Measurements from ENCODE around the gene GPR107. TPM values are rescaled to one million over a fixed set of nuclear protein-coding genes. Genes with fewer than 3 reads are reported as not detected.

GPR107 gene
- total and polyA plus RNA-seq, 2 of the 8 experiments (the other 6 are each of a cell fraction or from before 2014, with no cell fraction given), result 19.3 to 30.7 TPM

- no peak overlapping the region for H3K23ac ChIP-seq (ENCODE audit: insufficient read length)
- H2AK5ac ChIP-seq (ENCODE audit: low read depth, low read length), result peak overlapping the region; percentile 68; the same call in 1 of the 2 replicates
- H3K36me3 ChIP-seq (ENCODE audit: control insufficient read depth in 2 of 4, insufficient read depth in 4 of 4, low read length in 3 of 4), result no peaks in the 10 kb centered on the region
- no peak overlapping the region for H3K56ac ChIP-seq (replicated peaks; ENCODE audit: insufficient read length, low read depth, low read length)
- H4K20me1 ChIP-seq (replicated peaks in 1 of 2; ENCODE audit: control insufficient read depth in 1 of 2, insufficient read depth in 2 of 2, low read length in 2 of 2), result peaks cover 0 to 6% of the 10 kb centered on the region in 2 experiments
- peak overlapping the region; percentile 81; the same call in 1 of the 2 replicates for H4K8ac ChIP-seq (ENCODE audit: extremely low read depth, insufficient read depth, low read length)
- ChIA-PET POLR2A (ENCODE audit: partially characterized antibody) (interaction anchor here (1.3 kb wide), 1 partner anchor 10 kb away, joined by 4 read pairs; no protein-coding TSS in a partner anchor), CTCF (ENCODE audit: partially characterized antibody) (interaction anchor here (0.6 to 4.9 kb wide), 10 partner anchors 11 to 159 kb away, joined by 3 to 20 read pairs (median 6); no protein-coding TSS in a partner anchor)
- peaks cover 0 to 42% (median 35%) of the 10 kb centered on the region in 4 experiments; a peak in 6 of 7 replicates for H3K4me1 ChIP-seq (replicated peaks in 1 of 4; ENCODE audit: control insufficient read depth in 3 of 4, insufficient read depth in 4 of 4, low read length in 3 of 4)
- FAIRE-seq, result no peak
- peak overlapping the region in 1 of 4 experiments; percentile 20; a peak in 3 of 8 replicates for H3K4me3 ChIP-seq (ENCODE audit: extremely low read depth in 1 of 4, insufficient read depth in 2 of 4, low read depth in 3 of 4, low read length in 4 of 4)
- H2BK12ac ChIP-seq (ENCODE audit: low read depth, low read length), result peak overlapping the region; percentile 85
- no peak overlapping the region for H2AFZ ChIP-seq (ENCODE audit: low read length)
- peak overlapping the region in 1 of 2 experiments; percentile 17; a peak in 2 of 4 replicates for H3K4me2 ChIP-seq (ENCODE audit: insufficient read depth in 1 of 2, low read depth in 2 of 2, low read length in 2 of 2)
- H4K5ac ChIP-seq (ENCODE audit: insufficient read length, low read depth, low read length), result peak overlapping the region; percentile 55
- TF ChIP-seq SIN3A (conservative IDR thresholded peaks at IDR 0.05 in 1 of 2, IDR thresholded peaks at IDR 0.05 in 1 of 2; ENCODE audit: low read depth in 1 of 2, low read length in 2 of 2) (no peak), CBX5 (IDR thresholded peaks at IDR 0.05; ENCODE audit: low read depth, low read length) (no peak), BACH1 (IDR thresholded peaks at IDR 0.05; ENCODE audit: low read length) (no peak), JUND (IDR thresholded peaks at IDR 0.05; ENCODE audit: low read length) (no peak), RAD21 (IDR thresholded peaks at IDR 0.05 in 1 of 2, conservative IDR thresholded peaks at IDR 0.05 in 1 of 2; ENCODE audit: low read depth in 2 of 2, low read length in 2 of 2) (peak; percentile 38 to 55; a peak in 3 of 4 replicates), SIRT6 (IDR thresholded peaks at IDR 0.05; ENCODE audit: low read length) (no peak), RNF2 (IDR thresholded peaks at IDR 0.05; ENCODE audit: borderline replicate concordance, low read depth, low read length, missing control alignments, poor library complexity, severe bottlenecking) (no peak), CTCF (IDR thresholded peaks at IDR 0.05; ENCODE audit: control extremely low read depth in 1 of 3, insufficient read depth in 1 of 3, low read depth in 1 of 3, low read length in 3 of 3) (peak in 2 of 3 experiments; percentile 14 to 23; a peak in 2 of 4 replicates), BCL11A (IDR thresholded peaks at IDR 0.05; ENCODE audit: low read depth in 2 of 2, low read length in 2 of 2) (no peak)
- H2BK120ac ChIP-seq (replicated peaks; ENCODE audit: low read depth, low read length), result peak overlapping the region; percentile 18
- H3K23me2 ChIP-seq (ENCODE audit: low read depth, low read length), result no peaks in the 10 kb centered on the region
- H2BK5ac ChIP-seq (ENCODE audit: low read depth, low read length), result peak overlapping the region; percentile 77; the same call in 1 of the 2 replicates
- peak overlapping the region; percentile 21; the same call in 1 of the 2 replicates for H2BK20ac ChIP-seq (ENCODE audit: low read length)
- peaks cover 0 to 28% of the 10 kb centered on the region in 2 experiments; a peak in 2 of 4 replicates for H3K79me2 ChIP-seq (ENCODE audit: control insufficient read depth in 1 of 2, insufficient read depth in 2 of 2, low read length in 2 of 2)
- peak overlapping the region; percentile 85 for H4K91ac ChIP-seq (replicated peaks; ENCODE audit: insufficient read length, low read length)
- H3K4ac ChIP-seq (replicated peaks; ENCODE audit: insufficient read length, low read depth, low read length), result peak overlapping the region; percentile 48
- DNase-seq (ENCODE audit: low read depth in 1 of 2, low spot score in 2 of 2), result no peak
- no peaks in the 10 kb centered on the region for H3K9me3 ChIP-seq (ENCODE audit: insufficient read depth in 2 of 2, low read depth in 1 of 2, low read length in 1 of 2)
- WGBS, 2 experiments (ENCODE audit: extremely low coverage in 1 of 2, insufficient coverage in 1 of 2, insufficient read length in 1 of 2, insufficient replicate concordance in 2 of 2, low coverage in 1 of 2, low lambda C conversion rate in 2 of 2, missing lambda C conversion rate in 1 of 2), result 82% methylated on average over 15 of the region's 15 CpGs; no CpG with 5 or more reads in 1 of the 2 experiments
- peaks cover 26% of the 10 kb centered on the region for H3K79me1 ChIP-seq (ENCODE audit: low read depth, low read length)
- no peak overlapping the region for H3K27ac ChIP-seq (ENCODE audit: low read depth, low read length)
- no peak overlapping the region for H3K14ac ChIP-seq (ENCODE audit: insufficient read length)
- H2BK15ac ChIP-seq (ENCODE audit: low read length), result peak overlapping the region; percentile 25; the same call in 1 of the 2 replicates
- no peaks in the 10 kb centered on the region for H3K27me3 ChIP-seq (replicated peaks in 1 of 4; ENCODE audit: control insufficient read depth in 3 of 4, extremely low read depth in 1 of 4, insufficient read depth in 3 of 4, low read length in 3 of 4)
- peak overlapping the region; percentile 68 for H3K18ac ChIP-seq (ENCODE audit: extremely low read depth, low read length)
- H3K9ac ChIP-seq (replicated peaks in 1 of 4; ENCODE audit: extremely low read depth in 1 of 4, low read depth in 3 of 4, low read length in 3 of 4), result no peak overlapping the region
Measured at GRCh38 chr9:130185017-130185416, 131.3 kb downstream of the GPR107 start.
